OCI-LY3 (cell line): ENCODE results near the gene TAF4.

Experiments used
- H2AFZ ChIP-seq: fragments of 200-600, 300-600 bp; shearing (Covaris generic); 2 replicates; pipeline ENCODE4 v1.6.0; 2014; ENCODE audit warnings: antibody characterized with exemption, low read depth, low read length
- H3K27ac ChIP-seq: fragments of 200-600, 300-600 bp; sonication (generic); 2 replicates; pipeline ENCODE4 v1.5.1; 2014; ENCODE audit warnings: mild to moderate bottlenecking, low read length, moderate library complexity, mixed read lengths
- H3K27me3 ChIP-seq: fragments of 200-600, 300-600 bp; sonication (generic); 2 replicates; pipeline ENCODE4 v1.6.1; 2014; ENCODE audit warnings: low read depth, low read length, mixed read lengths
- H3K36me3 ChIP-seq: fragments of 200-600, 300-600 bp; sonication (generic); replicated peaks from 2 replicates; pipeline ENCODE3; 2014; ENCODE audit warnings: low read depth, low read length, mixed read lengths
- H3K4me1 ChIP-seq: fragments of 300-600, 200-600 bp; sonication (generic); 2 replicates; pipeline ENCODE4 v1.6.1; 2014; ENCODE audit warnings: low read length, mixed read lengths
- H3K4me2 ChIP-seq: fragments of 200-600, 300-600 bp; sonication (generic); 2 replicates; pipeline ENCODE4 v1.6.1; 2014; ENCODE audit warnings: low read length, mixed read lengths
- H3K4me3 ChIP-seq: fragments of 300-600, 200-600 bp; sonication (generic); 2 replicates; pipeline ENCODE4 v1.5.1; 2014; ENCODE audit warnings: antibody characterized with exemption, mild to moderate bottlenecking, low read length, moderate library complexity
- H3K79me2 ChIP-seq: fragments of 300-600, 200-600 bp; shearing (Covaris generic); 2 replicates; pipeline ENCODE4 v1.6.1; 2014; ENCODE audit warnings: mild to moderate bottlenecking, low read length, mixed read lengths
- H3K9ac ChIP-seq: fragments of 300-600, 200-600 bp; shearing (Covaris generic); 2 replicates; pipeline ENCODE4 v1.6.0; 2014; ENCODE audit warnings: mild to moderate bottlenecking, low read length, moderate library complexity
- H3K9me3 ChIP-seq: fragments of 200-600, 300-600 bp; shearing (Covaris generic); 2 replicates; pipeline ENCODE4 v1.6.1; 2014; ENCODE audit warnings: low read length, mixed read lengths; ENCODE audit not compliant: insufficient read depth
- H4K20me1 ChIP-seq: fragments of 200-600, 300-600 bp; sonication (generic); 2 replicates; pipeline ENCODE4 v1.6.1; 2016; ENCODE audit warnings: low read length, mixed read lengths; ENCODE audit not compliant: insufficient read depth
- CTCF ChIP-seq: fragments of 200-600, 300-600 bp; sonication (generic); IDR thresholded peaks from 2 replicates; pipeline ENCODE4 v1.5.1; 2014; ENCODE audit warnings: antibody characterized with exemption, low read length, low read depth
- EZH2phosphoT487 ChIP-seq: fragments of 200-600 bp; shearing (Covaris generic); IDR thresholded peaks from 2 replicates; pipeline ENCODE4 v1.6.1; 2018; ENCODE audit warnings: antibody characterized with exemption, mixed run types, low read depth

The TAF4 gene

GRCh38 chr20:61937146-61937962, 128.3 kb downstream of the TAF4 start:
- no peaks in the 10 kb centered on the region for H3K79me2 ChIP-seq
- no peaks in the 10 kb centered on the region for H3K27me3 ChIP-seq
- H3K4me2 ChIP-seq: no peak overlapping the region
- H4K20me1 ChIP-seq: no peaks in the 10 kb centered on the region
- H3K9me3 ChIP-seq: no peaks in the 10 kb centered on the region
- no peak overlapping the region for H3K9ac ChIP-seq
- no peaks in the 10 kb centered on the region for H3K4me1 ChIP-seq
- no peak for TF ChIP-seq CTCF
- TF ChIP-seq EZH2phosphoT487: no peak
- no peaks in the 10 kb centered on the region for H3K36me3 ChIP-seq
- H3K4me3 ChIP-seq: no peak overlapping the region
- H3K27ac ChIP-seq: no peak overlapping the region
- no peak overlapping the region for H2AFZ ChIP-seq

- no peaks in the 10 kb centered on the region for H3K27me3 ChIP-seq
- H3K4me3 ChIP-seq: no peak overlapping the region
- H3K27ac ChIP-seq: no peak overlapping the region
- H3K9me3 ChIP-seq: no peaks in the 10 kb centered on the region
- H3K36me3 ChIP-seq: no peaks in the 10 kb centered on the region
- H3K4me1 ChIP-seq: no peaks in the 10 kb centered on the region
- no peak overlapping the region for H2AFZ ChIP-seq
- no peak overlapping the region for H3K4me2 ChIP-seq
- no peaks in the 10 kb centered on the region for H4K20me1 ChIP-seq
- no peaks in the 10 kb centered on the region for H3K79me2 ChIP-seq
- TF ChIP-seq CTCF (no peak), EZH2phosphoT487 (no peak)
- no peak overlapping the region for H3K9ac ChIP-seq
These were observed 129.0 kb downstream of the TAF4 start for GRCh38 chr20:61936701-61937131.

- Histone ChIP-seq H3K27me3 (no peaks in the 10 kb centered on the region), H3K79me2 (no peaks in the 10 kb centered on the region), H3K9me3 (no peaks in the 10 kb centered on the region), H3K27ac (no peak overlapping the region), H3K4me1 (no peaks in the 10 kb centered on the region), H3K4me2 (no peak overlapping the region), H3K36me3 (no peaks in the 10 kb centered on the region), H4K20me1 (no peaks in the 10 kb centered on the region), H2AFZ (no peak overlapping the region), H3K4me3 (no peak overlapping the region), H3K9ac (no peak overlapping the region)
- no peak for TF ChIP-seq CTCF
- no peak for TF ChIP-seq EZH2phosphoT487
These were observed 129.6 kb downstream of the TAF4 start for GRCh38 chr20:61935926-61936700.
